MM.1S (cell line): ENCODE data around the gene UQCRH.

Experiments
- CTCF ChIP-seq: fragments of 300-600 bp; sonication (generic); IDR thresholded peaks from 2 replicates; pipeline ENCODE4 v1.5.1; 2016; ENCODE audit warnings: antibody characterized with exemption, low read length, mixed read lengths
- EZH2 ChIP-seq: fragments of 300-600 bp; sonication (generic); optimal IDR thresholded peaks from 2 replicates; pipeline ENCODE3; 2017; ENCODE audit warnings: low read depth, mild to moderate bottlenecking, antibody characterized with exemption, low read length, mixed read lengths

GRCh38 chr1:46284597-46285564, 18.6 kb upstream of the UQCRH start:
- TF ChIP-seq CTCF (no peak), EZH2 (no peak)
